Uterus (tissue), 4 donors: ENCODE measurements around the gene PARD3. TPM values are rescaled to one million over a fixed set of nuclear protein-coding genes. Genes with fewer than 3 reads are reported as not detected.

Source experiments
- DNase-seq, 2 donors: peaks; one replicate each; pipeline ENCODE4 v3.0.0-alpha.2; 2019 to 2020
- H3K27ac ChIP-seq, 2 donors: fragments of 200-600 bp; sonication (generic); 1 replicate in 1 of 2; 2 replicates in 1 of 2; pipeline ENCODE4 v1.5.1; 2016 to 2018
- H3K27me3 ChIP-seq, 2 donors: fragments of 200-600 bp; sonication (generic); one replicate each; pipeline ENCODE4 v1.5.1; 2018 to 2019; ENCODE audit warnings: control low read depth in 1 of 2
- H3K36me3 ChIP-seq, 2 donors: fragments of 200-600 bp; sonication (generic); one replicate each; pipeline ENCODE4 v1.5.1; 2019; ENCODE audit warnings: control low read depth in 1 of 2
- H3K4me1 ChIP-seq, 2 donors: fragments of 200-600 bp; sonication (generic); one replicate each; pipeline ENCODE4 v1.5.1; 2018 to 2019; ENCODE audit warnings: control low read depth in 1 of 2
- H3K4me3 ChIP-seq, 2 donors: fragments of 200-600 bp; sonication (generic); 1 replicate in 1 of 2; 2 replicates in 1 of 2; pipeline ENCODE4 v1.5.1; 2018 to 2019; ENCODE audit warnings: mild to moderate bottlenecking in 1 of 2
- H3K9me3 ChIP-seq, 2 donors: fragments of 200-600 bp; sonication (generic); one replicate each; pipeline ENCODE4 v1.5.1; 2019; ENCODE audit warnings: control low read depth in 1 of 2
- CTCF ChIP-seq, 4 experiments: fragments of 200-600 bp in 2 of 4; fragments of 450-650 bp in 2 of 4; sonication (generic) in 2 of 4; IDR thresholded peaks; one replicate each; pipeline ENCODE4 v1.5.1; 2016 to 2019; ENCODE audit warnings: antibody characterized with exemption in 4 of 4, mild to moderate bottlenecking in 2 of 4, moderate library complexity in 1 of 4
- POLR2A ChIP-seq, 2 donors: fragments of 450-650 bp; IDR thresholded peaks; one replicate each; pipeline ENCODE4 v1.6.1; 2016; ENCODE audit warnings: antibody characterized with exemption in 2 of 2, mild to moderate bottlenecking in 1 of 2, moderate library complexity in 1 of 2
- intact Hi-C: fragments of 100-400 bp; cut with DNase I; formaldehyde crosslinking; loops from one replicate; pipeline ENCODE4 v1.15.1; 2023; ENCODE audit warnings: low total_unique reads
- total RNA-seq, 4 donors: library from RNA; depleted of rRNA in 3 of 4; stranded (reverse); fragments of >200 nt in 3 of 4; gene quantifications; one replicate each; pipeline versions ENCODE4 v1.1.0 to v1.2.4, GENCODE V29; 2014 to 2023
- donor health status: DM: yes; HTN: yes; CAD: no.

The PARD3 gene
- total RNA-seq, 4 donors from 2014 or later = 42.1 to 96.1 (median 51.5) TPM

GRCh38 chr10:34762603-34763299 lies 52.3 kb downstream of the PARD3 start:
- Histone ChIP-seq H3K4me3 (no peak overlapping the region), H3K36me3 (no peaks in the 10 kb centered on the region), H3K9me3 (no peaks in the 10 kb centered on the region), H3K4me1 (peaks cover 4 to 8% of the 10 kb centered on the region in 2 donors), H3K27me3 (no peaks in the 10 kb centered on the region), H3K27ac (no peak overlapping the region)
- intact Hi-C loops = no loop called here
- TF ChIP-seq CTCF (IDR thresholded peaks at IDR 0.05) (no peak), POLR2A (IDR thresholded peaks at IDR 0.05) (no peak)
- no peak for DNase-seq

GRCh38 chr10:34762156-34762555 lies 52.9 kb downstream of the PARD3 start:
- H3K9me3 ChIP-seq = no peaks in the 10 kb centered on the region
- H3K4me1 ChIP-seq = peaks cover 4 to 8% of the 10 kb centered on the region in 2 donors
- no peak for TF ChIP-seq POLR2A (IDR thresholded peaks at IDR 0.05)
- TF ChIP-seq CTCF (IDR thresholded peaks at IDR 0.05) = no peak
- no peak overlapping the region for H3K4me3 ChIP-seq
- no peaks in the 10 kb centered on the region for H3K27me3 ChIP-seq
- intact Hi-C loops = no loop called here
- H3K36me3 ChIP-seq = no peaks in the 10 kb centered on the region
- no peak for DNase-seq
- no peak overlapping the region for H3K27ac ChIP-seq

- Histone ChIP-seq H3K27ac (no peak overlapping the region), H3K4me3 (no peak overlapping the region), H3K9me3 (no peaks in the 10 kb centered on the region), H3K36me3 (no peaks in the 10 kb centered on the region), H3K4me1 (peaks cover 4 to 8% of the 10 kb centered on the region in 2 donors), H3K27me3 (no peaks in the 10 kb centered on the region)
- intact Hi-C loops = no loop called here
- TF ChIP-seq POLR2A (IDR thresholded peaks at IDR 0.05) (no peak), CTCF (IDR thresholded peaks at IDR 0.05) (no peak)
- no peak for DNase-seq
Observed at GRCh38 chr10:34761453-34761852, 53.6 kb downstream of the PARD3 start.

- TF ChIP-seq CTCF (IDR thresholded peaks at IDR 0.05) (no peak), POLR2A (IDR thresholded peaks at IDR 0.05) (no peak)
- Histone ChIP-seq H3K27ac (no peak overlapping the region), H3K27me3 (no peaks in the 10 kb centered on the region), H3K4me1 (peaks cover 0 to 8% of the 10 kb centered on the region in 2 donors), H3K9me3 (no peaks in the 10 kb centered on the region), H3K36me3 (no peaks in the 10 kb centered on the region), H3K4me3 (no peak overlapping the region)
- no peak for DNase-seq
- intact Hi-C loops = no loop called here
Observed at GRCh38 chr10:34760606-34761005, 54.5 kb downstream of the PARD3 start.

- intact Hi-C loops = no loop called here
- Histone ChIP-seq H3K36me3 (no peaks in the 10 kb centered on the region), H3K4me3 (no peak overlapping the region), H3K4me1 (peaks cover 0 to 8% of the 10 kb centered on the region in 2 donors), H3K27ac (no peak overlapping the region), H3K9me3 (no peaks in the 10 kb centered on the region), H3K27me3 (no peaks in the 10 kb centered on the region)
- TF ChIP-seq POLR2A (IDR thresholded peaks at IDR 0.05) = no peak
- no peak for TF ChIP-seq CTCF (IDR thresholded peaks at IDR 0.05)
- DNase-seq = no peak
Observed at GRCh38 chr10:34759837-34760215, 55.3 kb downstream of the PARD3 start.
